ENCODE data around the gene GALNT4. TPM values are rescaled to one million over a fixed set of nuclear protein-coding genes. Genes with fewer than 3 reads are reported as not detected.

The GALNT4 gene
- 4.5 and 4.7 TPM in 2 replicates for total RNA-seq (2014; rRNA removed; shearing (Covaris generic))

DNA sequence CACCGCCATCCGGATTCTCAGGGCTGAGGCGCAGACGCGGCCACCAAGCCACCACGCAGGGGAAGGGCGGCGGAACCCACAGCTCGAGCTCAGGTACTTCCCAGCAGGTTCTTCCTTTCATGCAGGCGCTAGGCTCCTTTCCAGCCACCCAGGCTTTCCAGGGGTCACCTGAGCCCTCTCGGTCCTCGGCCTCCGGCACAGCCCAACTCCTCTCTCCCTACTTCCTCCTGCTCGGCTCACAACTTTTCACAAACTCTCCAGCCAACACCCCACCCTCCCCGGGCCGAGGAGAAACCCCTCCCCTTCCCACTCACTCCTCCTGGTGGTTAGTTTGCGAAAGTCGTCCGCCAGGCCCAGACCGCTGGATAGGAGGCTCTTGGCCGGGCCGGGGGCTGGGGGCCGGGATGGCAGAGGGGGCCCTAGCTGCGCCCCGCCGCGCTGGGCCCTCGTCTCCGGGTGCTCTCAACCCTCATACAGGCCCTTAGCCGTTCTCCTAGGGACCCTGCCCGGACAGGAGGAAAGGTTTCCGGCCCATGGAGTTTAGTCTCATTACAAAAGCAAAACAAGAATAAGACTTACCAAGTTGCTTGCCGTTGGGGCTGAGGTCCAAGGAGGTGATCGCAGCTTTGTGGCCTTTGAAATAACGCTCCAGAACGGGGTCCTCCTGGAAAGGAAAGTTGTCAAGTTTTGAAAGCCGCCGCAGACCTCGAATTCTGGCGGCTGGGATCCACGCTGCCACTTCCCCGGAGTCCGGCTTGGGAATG, at the start of gene GALNT4:
GALNT4 (minus strand) TSS at position 256 of the 764 bp plus-strand sequence; CDS start at position 9, 247 bp downstream.
- DNase-seq: peak; percentile 88 to 91
- Histone ChIP-seq H3K36me3 (peaks cover 5% of the 10 kb centered on the region; the same call in 1 of the 2 replicates), H3K9me3 (replicated peaks) (no peaks in the 10 kb centered on the region), H3K4me1 (no peaks in the 10 kb centered on the region; the same call in 1 of the 2 replicates), H3K27me3 (no peaks in the 10 kb centered on the region), H3K4me3 (peak within 1 kb of the TSS; percentile 93), H3K27ac (peak within 1 kb of the TSS; percentile 56)

DNA sequence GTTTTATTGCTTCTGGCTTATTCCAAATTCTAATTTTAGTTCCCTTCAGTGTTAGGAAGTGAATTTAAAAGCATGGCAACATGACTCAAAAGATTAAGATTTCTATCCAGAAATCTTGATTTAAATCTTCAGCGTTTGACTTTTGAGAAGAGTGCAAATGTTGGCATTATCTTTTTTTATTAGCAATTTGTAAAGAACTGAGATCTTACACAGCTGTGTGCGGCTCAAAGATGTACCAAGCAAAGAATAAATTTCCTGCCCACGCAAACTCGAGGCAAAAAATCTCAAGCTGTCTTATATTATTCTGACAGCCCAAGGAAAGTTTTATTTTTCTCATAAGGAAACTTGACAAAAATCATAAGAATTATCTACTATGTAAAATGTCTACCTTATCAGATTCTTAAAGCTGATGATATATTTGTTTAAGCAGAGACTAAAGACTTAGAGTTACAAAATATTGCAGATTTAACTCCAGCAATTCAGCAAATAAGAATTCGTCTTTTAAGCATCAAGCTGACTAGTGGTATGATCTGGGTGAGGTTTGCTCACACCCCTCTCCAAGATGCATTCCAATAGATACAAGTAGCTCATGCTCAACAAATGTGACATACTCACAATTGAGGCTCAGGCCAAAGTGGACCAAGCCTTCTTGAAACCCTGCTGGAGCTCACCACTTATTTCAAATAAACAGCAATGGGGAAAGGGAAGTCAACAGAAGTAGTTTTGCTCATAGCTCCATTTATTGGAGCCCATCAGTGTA, 48.6 kb upstream of the GALNT4 start:
- Histone ChIP-seq H3K27me3 (no peaks in the 10 kb centered on the region), H3K4me3 (no peak overlapping the region), H3K36me3 (no peaks in the 10 kb centered on the region), H3K27ac (no peak overlapping the region), H3K9me3 (replicated peaks) (no peaks in the 10 kb centered on the region), H3K4me1 (peaks cover 47% of the 10 kb centered on the region)
- no peak for DNase-seq

DNA sequence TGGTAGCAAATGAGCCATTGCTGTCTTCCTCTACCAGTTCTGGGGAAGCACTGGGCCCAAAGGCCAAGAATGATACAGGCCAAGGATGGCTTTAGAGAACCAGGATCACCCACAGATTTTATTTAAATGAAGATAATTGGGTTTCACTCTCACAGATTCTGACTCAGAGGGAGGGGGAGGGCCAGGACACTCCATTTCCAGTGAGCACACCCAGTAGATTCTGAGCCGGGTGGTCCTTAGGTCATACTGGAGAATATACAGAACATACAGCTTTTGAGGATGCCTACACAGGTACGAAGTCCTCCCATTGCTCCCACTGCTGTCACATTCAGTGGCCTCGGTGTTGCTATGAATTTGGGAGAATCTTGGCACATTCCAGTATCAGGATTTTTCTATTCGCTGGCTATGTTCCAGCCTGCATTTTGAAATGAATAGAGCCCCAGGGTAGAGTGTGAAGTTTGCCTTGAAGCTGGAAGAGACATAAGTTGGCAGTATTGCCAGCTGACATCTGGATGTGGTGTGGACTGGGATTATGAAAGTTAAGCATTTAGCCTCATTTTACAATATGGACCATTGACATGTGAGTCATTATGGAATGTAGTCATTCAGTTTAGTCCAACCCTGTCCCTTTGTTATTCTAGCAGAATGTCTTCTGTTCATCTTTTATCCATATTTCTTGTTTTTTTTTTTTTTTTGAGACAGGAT, 47.0 kb upstream of the GALNT4 start:
- Histone ChIP-seq H3K9me3 (replicated peaks) (no peaks in the 10 kb centered on the region), H3K27ac (no peak overlapping the region), H3K36me3 (no peaks in the 10 kb centered on the region), H3K4me1 (peaks cover 52% of the 10 kb centered on the region), H3K27me3 (no peaks in the 10 kb centered on the region), H3K4me3 (no peak overlapping the region)
- peak; percentile 26 to 54 for DNase-seq

DNA sequence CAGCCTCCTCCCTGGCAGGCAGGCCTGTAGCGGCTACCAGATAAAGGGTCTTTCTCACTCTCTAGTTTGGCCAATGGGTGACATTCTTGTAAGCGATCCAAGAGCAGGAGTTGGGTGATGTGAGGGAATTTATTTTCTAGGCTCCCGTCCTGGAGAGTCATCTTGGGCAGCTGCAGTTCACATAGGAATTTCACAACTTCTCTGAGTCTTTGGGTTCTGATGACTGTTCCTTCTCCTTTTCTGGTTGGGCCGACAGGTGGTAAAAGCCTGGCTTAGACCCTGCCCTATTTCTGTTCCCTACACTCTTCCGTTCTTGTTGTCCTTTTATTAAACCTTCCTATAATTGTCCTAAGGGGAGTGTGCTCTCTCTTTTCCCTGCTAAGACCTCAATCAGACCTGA, 43.9 kb upstream of the GALNT4 start:
- Histone ChIP-seq H3K9me3 (replicated peaks) (no peaks in the 10 kb centered on the region), H3K4me1 (peaks cover 33% of the 10 kb centered on the region), H3K4me3 (peak overlapping the region; percentile 12), H3K27me3 (no peaks in the 10 kb centered on the region), H3K27ac (peak overlapping the region; percentile 71), H3K36me3 (no peaks in the 10 kb centered on the region)
- peak in 1 of 2 experiments; percentile 58 for DNase-seq

DNA sequence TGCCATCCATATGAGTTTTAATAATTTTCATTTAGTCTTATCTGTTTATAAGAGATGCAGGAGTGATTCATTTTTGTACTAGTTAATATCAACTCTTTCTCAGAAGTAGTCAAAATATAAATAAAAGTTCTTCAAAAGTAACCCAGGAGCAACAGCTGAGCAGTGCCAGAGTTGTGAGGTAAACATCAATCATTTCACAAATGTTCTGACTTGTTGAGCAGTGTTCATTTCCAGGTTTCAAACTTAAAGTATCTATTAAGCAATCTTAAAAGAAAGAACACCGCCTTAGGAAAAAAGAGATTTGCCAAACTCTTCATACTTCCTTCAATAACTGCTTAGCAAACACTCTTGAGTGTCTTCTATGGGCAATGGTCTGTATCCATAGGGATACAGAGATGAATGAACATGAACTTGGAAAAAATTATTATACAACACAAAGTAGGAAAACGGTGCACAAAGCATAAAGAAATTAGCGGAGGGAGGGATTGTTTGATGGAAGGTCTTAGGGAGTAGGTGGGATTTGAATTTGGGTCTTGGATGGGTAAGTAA, 43.2 kb upstream of the GALNT4 start:
- Histone ChIP-seq H3K9me3 (replicated peaks) (no peaks in the 10 kb centered on the region), H3K27ac (no peak overlapping the region), H3K36me3 (no peaks in the 10 kb centered on the region), H3K4me1 (peaks cover 33% of the 10 kb centered on the region), H3K27me3 (no peaks in the 10 kb centered on the region), H3K4me3 (no peak overlapping the region)
- DNase-seq: no peak

DNA sequence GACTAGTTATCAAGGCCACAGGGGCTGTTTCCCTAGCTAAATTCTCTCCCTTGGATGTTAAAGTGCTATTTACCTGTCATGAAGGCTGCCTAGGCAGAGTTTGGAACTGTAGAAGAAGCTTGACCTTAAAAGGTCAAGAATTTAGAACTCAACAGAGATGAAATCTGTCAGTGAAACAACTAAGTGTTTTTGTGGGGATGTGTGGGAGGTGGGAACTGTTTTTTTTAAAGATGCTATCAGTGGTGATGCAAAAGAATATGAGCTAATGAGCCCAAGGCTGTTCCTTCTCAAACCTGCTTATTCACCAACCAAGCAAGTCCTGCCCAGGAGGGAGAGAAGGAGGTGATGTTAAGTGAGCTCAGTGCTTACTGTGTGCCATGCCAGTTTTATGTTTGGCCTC, 42.0 kb upstream of the GALNT4 start:
- no peaks in the 10 kb centered on the region for H3K36me3 ChIP-seq
- no peak for DNase-seq
- no peaks in the 10 kb centered on the region for H3K27me3 ChIP-seq
- H3K27ac ChIP-seq: no peak overlapping the region
- no peak overlapping the region for H3K4me3 ChIP-seq
- no peaks in the 10 kb centered on the region for H3K9me3 ChIP-seq (replicated peaks)
- H3K4me1 ChIP-seq: peaks cover 25% of the 10 kb centered on the region

DNA sequence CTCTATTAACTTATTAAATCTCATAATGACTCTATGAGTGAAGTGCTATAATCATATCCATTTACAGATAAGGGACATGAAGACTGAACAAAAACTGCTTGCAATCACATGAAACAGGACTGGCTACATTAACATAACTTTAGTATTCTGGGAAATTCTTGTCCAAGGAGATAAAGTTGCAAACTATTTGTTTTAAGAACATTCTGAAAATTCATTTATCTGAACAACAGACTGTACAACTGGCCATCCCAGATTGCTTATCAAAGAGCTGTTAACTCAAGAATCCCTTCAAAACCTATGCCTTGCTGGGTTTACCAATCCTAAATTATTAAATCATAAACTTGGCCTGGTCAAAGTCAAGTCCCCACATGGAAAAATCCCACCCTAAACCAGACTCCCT, 40.4 kb upstream of the GALNT4 start:
- H3K27me3 ChIP-seq: no peaks in the 10 kb centered on the region
- peaks cover 20% of the 10 kb centered on the region for H3K4me1 ChIP-seq
- H3K4me3 ChIP-seq: no peak overlapping the region
- no peak for DNase-seq
- no peaks in the 10 kb centered on the region for H3K36me3 ChIP-seq
- H3K27ac ChIP-seq: no peak overlapping the region
- H3K9me3 ChIP-seq (replicated peaks): no peaks in the 10 kb centered on the region

DNA sequence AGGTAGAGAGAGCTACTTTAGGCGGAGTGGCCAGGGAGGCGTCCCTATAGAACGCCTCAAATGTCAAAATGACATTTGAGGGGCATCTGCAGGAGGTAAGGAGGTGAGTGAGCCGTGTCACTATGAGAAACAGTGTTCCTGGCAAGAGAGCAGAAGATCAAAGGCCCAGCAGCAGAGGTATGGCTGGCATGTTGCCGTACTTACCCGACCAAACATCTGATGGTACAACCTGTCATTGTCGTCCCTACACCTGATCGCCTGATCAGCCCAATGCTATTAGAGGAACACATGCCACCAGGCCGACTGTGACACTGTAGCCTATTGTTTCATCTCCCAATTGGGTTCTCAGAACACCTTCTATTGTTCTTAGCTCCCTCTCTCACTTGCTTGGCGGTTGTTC, 35.2 kb upstream of the GALNT4 start:
- no peak overlapping the region for H3K4me3 ChIP-seq
- no peak for DNase-seq
- peaks cover 9% of the 10 kb centered on the region for H3K4me1 ChIP-seq
- H3K27ac ChIP-seq: no peak overlapping the region
- H3K9me3 ChIP-seq (replicated peaks): no peaks in the 10 kb centered on the region; the same call in 1 of the 2 replicates
- no peaks in the 10 kb centered on the region for H3K27me3 ChIP-seq
- H3K36me3 ChIP-seq: no peaks in the 10 kb centered on the region

DNA sequence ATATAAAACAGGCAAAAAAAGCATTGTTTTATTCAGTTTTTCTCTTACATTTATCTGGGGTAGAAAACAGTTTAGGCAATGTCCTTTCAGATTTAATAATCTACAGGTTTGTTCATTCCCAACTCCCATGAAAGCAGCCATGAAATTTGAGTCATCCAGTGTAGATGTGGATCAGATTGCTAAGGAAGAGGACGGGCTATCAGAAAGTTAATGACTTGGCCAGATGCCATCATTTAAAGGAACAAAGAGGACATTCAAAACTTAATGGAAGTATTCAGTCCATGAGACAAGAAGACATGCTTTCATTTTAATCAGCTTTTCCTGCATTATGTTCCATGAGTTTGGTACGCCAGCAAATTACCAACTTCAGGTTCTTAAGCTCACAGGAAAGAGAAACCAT, 32.4 kb upstream of the GALNT4 start:
- no peaks in the 10 kb centered on the region for H3K27me3 ChIP-seq
- H3K4me3 ChIP-seq: no peak overlapping the region
- H3K4me1 ChIP-seq: peaks cover 9% of the 10 kb centered on the region
- DNase-seq: peak; percentile 38 to 88
- no peaks in the 10 kb centered on the region; the same call in 1 of the 2 replicates for H3K9me3 ChIP-seq (replicated peaks)
- no peak overlapping the region for H3K27ac ChIP-seq
- no peaks in the 10 kb centered on the region for H3K36me3 ChIP-seq

DNA sequence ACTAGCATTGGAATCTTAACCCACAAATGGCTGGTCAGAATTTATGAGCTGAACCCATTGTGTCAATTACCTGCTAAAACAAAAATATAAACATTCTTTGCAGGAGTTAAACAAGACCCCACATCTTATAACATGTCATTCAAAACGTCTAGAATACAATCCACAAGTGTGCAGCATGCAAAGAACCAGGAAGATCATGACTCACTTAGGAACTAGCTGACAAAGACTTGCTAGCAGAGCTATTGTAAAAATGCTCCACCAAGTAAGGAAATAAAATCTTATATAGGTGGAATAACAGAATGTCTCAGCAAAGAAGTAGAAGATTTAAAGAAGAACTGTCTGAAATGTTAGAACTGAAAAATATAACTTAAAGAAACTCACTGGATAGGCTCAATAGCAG, 27.8 kb upstream of the GALNT4 start:
- no peak for DNase-seq
- Histone ChIP-seq H3K4me3 (no peak overlapping the region), H3K36me3 (no peaks in the 10 kb centered on the region), H3K27me3 (no peaks in the 10 kb centered on the region), H3K9me3 (replicated peaks) (no peaks in the 10 kb centered on the region; the same call in 1 of the 2 replicates), H3K27ac (no peak overlapping the region), H3K4me1 (peaks cover 8% of the 10 kb centered on the region)

DNA sequence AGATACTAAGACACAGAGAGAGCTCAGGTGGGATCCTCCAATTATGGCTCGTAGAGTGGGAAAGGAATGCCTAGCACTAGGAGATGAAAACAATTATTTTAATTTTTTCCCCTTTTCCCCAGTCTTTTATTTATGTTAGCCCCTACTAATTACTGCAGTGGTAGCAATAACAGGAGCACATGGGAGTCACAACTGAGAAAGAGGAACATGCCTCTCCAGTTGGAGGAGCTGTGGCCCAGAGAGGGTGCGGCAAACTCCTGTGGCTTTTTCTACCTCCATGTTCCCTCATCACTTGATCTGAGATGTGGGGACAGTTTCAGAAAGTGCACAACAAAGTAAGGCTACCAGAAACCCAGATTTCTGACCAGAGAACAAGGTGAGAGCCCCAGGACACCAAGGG, 27.2 kb upstream of the GALNT4 start:
- no peak for DNase-seq
- H3K27ac ChIP-seq: no peak overlapping the region
- H3K36me3 ChIP-seq: no peaks in the 10 kb centered on the region
- no peaks in the 10 kb centered on the region for H3K27me3 ChIP-seq
- H3K4me1 ChIP-seq: peaks cover 2% of the 10 kb centered on the region
- H3K9me3 ChIP-seq (replicated peaks): no peaks in the 10 kb centered on the region; the same call in 1 of the 2 replicates
- H3K4me3 ChIP-seq: no peak overlapping the region

DNA sequence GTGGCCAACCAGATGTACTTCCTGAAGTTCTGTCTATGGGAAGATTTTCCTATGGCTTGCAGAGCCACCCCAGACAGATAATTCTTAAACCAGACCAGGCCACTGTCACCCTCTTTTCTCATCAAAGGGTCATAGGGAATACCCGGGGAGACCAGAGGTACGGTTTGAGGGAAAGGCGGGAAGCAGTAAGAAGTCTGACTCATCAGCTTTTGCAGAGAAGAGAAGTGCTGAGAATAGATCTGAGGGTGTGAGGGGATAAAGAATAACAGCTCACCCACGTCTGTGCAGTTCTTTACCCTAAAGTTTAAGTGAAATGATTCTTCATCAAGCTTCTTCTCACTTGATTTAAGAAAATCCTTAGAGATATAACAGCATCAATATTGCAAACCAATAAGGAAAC, 22.5 kb upstream of the GALNT4 start:
- H3K9me3 ChIP-seq (replicated peaks): no peaks in the 10 kb centered on the region
- H3K27me3 ChIP-seq: no peaks in the 10 kb centered on the region
- no peaks in the 10 kb centered on the region for H3K36me3 ChIP-seq
- H3K4me1 ChIP-seq: peaks cover 35% of the 10 kb centered on the region
- H3K27ac ChIP-seq: no peak overlapping the region
- no peak for DNase-seq
- H3K4me3 ChIP-seq: no peak overlapping the region

DNA sequence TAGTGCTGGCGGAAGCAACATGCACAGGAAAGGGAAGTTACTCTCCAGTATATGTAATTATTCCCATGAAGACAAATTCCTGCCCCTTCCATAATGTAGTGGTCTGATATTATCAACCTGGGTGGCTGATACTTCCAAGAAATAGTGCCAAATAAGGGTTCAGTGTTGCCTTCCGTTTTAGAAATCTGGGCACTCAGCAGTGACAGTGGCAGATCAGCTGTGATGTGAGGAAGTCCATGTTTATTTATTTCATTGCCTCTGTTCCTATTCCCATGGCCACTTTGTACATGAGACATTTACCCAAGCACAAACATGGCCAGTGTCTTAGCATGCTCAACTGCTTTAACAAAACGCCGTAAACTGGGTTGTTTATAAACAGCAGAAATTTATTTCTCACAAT, 21.6 kb upstream of the GALNT4 start:
- DNase-seq: no peak
- H3K4me1 ChIP-seq: peaks cover 37% of the 10 kb centered on the region
- no peaks in the 10 kb centered on the region for H3K27me3 ChIP-seq
- H3K36me3 ChIP-seq: no peaks in the 10 kb centered on the region
- H3K27ac ChIP-seq: no peak overlapping the region
- H3K4me3 ChIP-seq: no peak overlapping the region
- H3K9me3 ChIP-seq (replicated peaks): no peaks in the 10 kb centered on the region

DNA sequence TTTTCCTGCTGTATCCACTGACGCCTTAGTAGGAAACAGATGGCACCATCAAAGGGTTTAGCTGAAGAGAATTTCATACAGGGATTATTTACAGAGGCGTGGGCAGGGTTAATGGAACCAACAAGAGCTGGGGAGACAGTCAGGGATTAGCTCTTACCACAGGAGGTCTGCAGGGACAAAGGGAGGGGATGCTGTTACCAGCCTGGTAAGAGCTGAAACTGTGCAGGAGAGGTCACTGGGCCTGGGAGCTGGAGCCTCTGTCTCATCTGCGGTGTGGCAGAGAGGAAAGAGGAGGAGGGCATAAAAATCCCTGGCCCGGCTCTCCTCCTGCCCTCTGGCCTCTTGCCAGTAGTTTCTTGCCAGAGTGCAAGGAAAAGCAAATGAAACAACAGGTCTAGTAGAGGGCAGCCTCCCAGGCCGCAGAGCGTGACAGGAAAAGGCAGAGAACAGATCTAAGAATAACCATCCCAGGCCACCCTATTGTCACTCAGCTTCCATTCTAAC, 20.1 kb upstream of the GALNT4 start:
- no peaks in the 10 kb centered on the region for H3K9me3 ChIP-seq (replicated peaks)
- DNase-seq: peak; percentile 97 to 98
- H3K27me3 ChIP-seq: no peaks in the 10 kb centered on the region
- peak overlapping the region; percentile 36 for H3K27ac ChIP-seq
- H3K4me3 ChIP-seq: no peak overlapping the region
- H3K4me1 ChIP-seq: peaks cover 37% of the 10 kb centered on the region
- H3K36me3 ChIP-seq: no peaks in the 10 kb centered on the region
